Tibial artery (tissue), 4 donors: ENCODE results near the gene NUP153.

ENCODE experiments used
- DNase-seq, 2 donors: peaks; one replicate each; pipeline ENCODE4 v3.0.0-alpha.2; 2019
- H3K27ac ChIP-seq, 2 donors: fragments of 200-600 bp; sonication (generic) in 1 of 2; 1 replicate in 1 of 2; 2 replicates in 1 of 2; pipeline ENCODE4 v1.5.1; 2018 to 2019; ENCODE audit warnings: mild to moderate bottlenecking in 1 of 2
- H3K27me3 ChIP-seq, 2 donors: fragments of 200-600 bp; sonication (generic) in 1 of 2; one replicate each; pipeline versions ENCODE4 v1.5.1 to v1.6.0; 2016 to 2019
- H3K36me3 ChIP-seq, 3 donors: fragments of 200-600 bp; sonication (generic) in 2 of 3; one replicate each; pipeline ENCODE4 v1.5.1; 2016 to 2019; ENCODE audit warnings: mild to moderate bottlenecking in 2 of 3
- H3K4me1 ChIP-seq, 4 donors: fragments of 200-600 bp; sonication (generic) in 2 of 4; 1 replicate in 3 of 4; 2 replicates in 1 of 4; pipeline ENCODE4 v1.5.1; 2016 to 2019
- H3K4me3 ChIP-seq, 2 donors: fragments of 200-600 bp; sonication (generic) in 1 of 2; 1 replicate in 1 of 2; 2 replicates in 1 of 2; pipeline ENCODE4 v1.5.1; 2018 to 2019; ENCODE audit warnings: mild to moderate bottlenecking in 2 of 2
- H3K9me3 ChIP-seq, 3 donors: fragments of 200-600 bp; sonication (generic) in 1 of 3; one replicate each; pipeline ENCODE4 v1.5.1; 2016 to 2019
- intact Hi-C: fragments of 100-400 bp; cut with DNase I; formaldehyde crosslinking; loops from one replicate; pipeline ENCODE4 v1.15.0; 2023; ENCODE audit warnings: low total_unique reads
- TF ChIP-seq, protein P1 (sequence below), 2 experiments: fragments of 200-600 bp in 1 of 2; fragments of 450-650 bp in 1 of 2; IDR thresholded peaks; one replicate each; pipeline ENCODE4 v1.5.1; 2017 to 2019; ENCODE audit warnings: antibody characterized with exemption in 2 of 2, mild to moderate bottlenecking in 1 of 2, moderate library complexity in 1 of 2

The NUP153 gene

DNA sequence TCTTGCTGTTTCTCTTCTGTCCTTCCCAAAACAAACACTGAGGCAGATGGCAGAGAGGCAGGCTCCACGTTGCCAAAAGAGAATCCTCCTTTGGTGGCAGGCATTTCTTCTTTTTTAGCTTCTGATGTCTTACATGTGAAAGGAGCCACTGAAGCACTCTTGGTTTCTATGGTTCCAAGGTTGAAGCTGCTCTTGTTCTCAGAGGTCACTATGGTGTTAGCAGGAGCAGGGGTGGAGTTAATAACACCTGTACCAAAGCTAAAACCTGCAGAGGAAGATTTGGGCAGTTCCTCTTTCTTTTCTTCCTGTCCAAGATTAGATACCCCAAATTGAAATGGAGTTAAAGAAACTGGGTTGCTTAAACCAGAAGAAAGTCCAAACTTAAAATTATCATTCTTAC, 77.9 kb downstream of the NUP153 start:
- H3K9me3 ChIP-seq: no peaks in the 10 kb centered on the region
- no peak for DNase-seq
- H3K27me3 ChIP-seq: no peaks in the 10 kb centered on the region
- H3K36me3 ChIP-seq: peaks cover 38 to 57% (median 40%) of the 10 kb centered on the region in 3 donors
- peaks cover 0 to 28% (median 14%) of the 10 kb centered on the region in 4 donors for H3K4me1 ChIP-seq
- H3K27ac ChIP-seq: peak overlapping the region in 1 of 2 donors; percentile 3
- TF ChIP-seq, protein P1, sequence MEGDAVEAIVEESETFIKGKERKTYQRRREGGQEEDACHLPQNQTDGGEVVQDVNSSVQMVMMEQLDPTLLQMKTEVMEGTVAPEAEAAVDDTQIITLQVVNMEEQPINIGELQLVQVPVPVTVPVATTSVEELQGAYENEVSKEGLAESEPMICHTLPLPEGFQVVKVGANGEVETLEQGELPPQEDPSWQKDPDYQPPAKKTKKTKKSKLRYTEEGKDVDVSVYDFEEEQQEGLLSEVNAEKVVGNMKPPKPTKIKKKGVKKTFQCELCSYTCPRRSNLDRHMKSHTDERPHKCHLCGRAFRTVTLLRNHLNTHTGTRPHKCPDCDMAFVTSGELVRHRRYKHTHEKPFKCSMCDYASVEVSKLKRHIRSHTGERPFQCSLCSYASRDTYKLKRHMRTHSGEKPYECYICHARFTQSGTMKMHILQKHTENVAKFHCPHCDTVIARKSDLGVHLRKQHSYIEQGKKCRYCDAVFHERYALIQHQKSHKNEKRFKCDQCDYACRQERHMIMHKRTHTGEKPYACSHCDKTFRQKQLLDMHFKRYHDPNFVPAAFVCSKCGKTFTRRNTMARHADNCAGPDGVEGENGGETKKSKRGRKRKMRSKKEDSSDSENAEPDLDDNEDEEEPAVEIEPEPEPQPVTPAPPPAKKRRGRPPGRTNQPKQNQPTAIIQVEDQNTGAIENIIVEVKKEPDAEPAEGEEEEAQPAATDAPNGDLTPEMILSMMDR (IDR thresholded peaks at IDR 0.05): no peak
- H3K4me3 ChIP-seq: no peak overlapping the region
- intact Hi-C loops: no loop called here

DNA sequence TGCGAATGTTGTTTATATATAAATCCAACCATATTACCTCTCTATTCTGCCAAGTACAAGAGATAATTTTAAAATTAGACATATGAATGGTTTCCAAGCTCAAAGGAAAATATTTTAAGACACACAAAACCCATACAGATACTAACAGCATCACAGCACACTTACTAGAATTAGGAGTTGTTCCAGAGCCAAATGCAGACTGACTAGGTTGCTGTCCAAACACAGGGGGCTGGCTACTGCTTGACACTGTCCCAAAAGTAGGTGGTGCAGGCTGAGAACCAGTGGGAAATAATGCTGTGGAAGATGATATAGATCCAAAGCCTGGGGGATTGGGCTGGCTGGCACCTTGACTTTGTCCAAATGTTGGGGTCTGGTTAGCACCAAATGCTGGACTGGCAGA, 82.3 kb downstream of the NUP153 start:
- TF ChIP-seq, protein P1 (IDR thresholded peaks at IDR 0.05): no peak
- Histone ChIP-seq H3K27me3 (no peaks in the 10 kb centered on the region), H3K9me3 (no peaks in the 10 kb centered on the region), H3K4me1 (no peaks in the 10 kb centered on the region), H3K27ac (no peak overlapping the region), H3K36me3 (peaks cover 37 to 53% (median 42%) of the 10 kb centered on the region in 3 donors), H3K4me3 (no peak overlapping the region)
- DNase-seq: no peak
- intact Hi-C loops: no loop called here

DNA sequence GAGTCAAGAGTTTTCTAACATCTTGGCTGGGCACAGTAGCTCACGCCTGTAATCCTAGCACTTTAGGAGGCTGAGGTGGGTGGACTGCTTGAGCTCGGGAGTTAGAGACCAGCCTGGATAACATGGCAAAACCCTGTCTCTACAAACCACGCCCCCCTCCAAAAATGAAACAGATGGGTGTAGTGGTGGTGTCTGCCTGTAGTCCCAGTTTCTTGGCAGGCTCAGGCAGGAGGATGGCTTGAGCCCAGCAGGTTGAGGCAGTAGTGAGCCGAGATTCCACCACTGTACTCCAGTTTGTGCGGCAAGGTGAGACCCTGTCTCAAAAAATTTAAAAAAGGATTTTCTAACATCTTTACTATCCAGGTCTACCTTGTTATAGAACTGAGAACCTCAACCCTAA, 84.6 kb downstream of the NUP153 start:
- DNase-seq: no peak
- Histone ChIP-seq H3K4me3 (no peak overlapping the region), H3K9me3 (no peaks in the 10 kb centered on the region), H3K27ac (no peak overlapping the region), H3K27me3 (no peaks in the 10 kb centered on the region), H3K4me1 (no peaks in the 10 kb centered on the region), H3K36me3 (peaks cover 25 to 49% (median 39%) of the 10 kb centered on the region in 3 donors)
- intact Hi-C loops: no loop called here
- TF ChIP-seq, protein P1 (IDR thresholded peaks at IDR 0.05): no peak

DNA sequence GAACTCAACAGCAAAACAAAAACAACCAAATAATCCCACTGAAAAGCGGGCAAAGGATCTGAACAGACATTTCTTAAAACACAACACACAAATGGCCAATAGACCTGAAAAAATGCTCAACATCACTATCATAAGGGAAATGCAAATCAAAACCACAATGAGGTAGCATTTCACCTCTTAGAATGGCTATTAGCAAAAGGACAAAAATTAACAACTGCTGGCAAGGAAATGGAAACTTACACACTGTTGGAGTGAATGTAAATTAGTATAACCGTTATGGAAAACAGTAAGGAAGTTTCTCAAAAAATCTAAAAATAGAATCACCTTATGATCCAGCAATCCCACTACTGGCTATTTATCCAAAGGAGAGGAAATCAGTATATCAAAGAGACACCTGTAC, 85.7 kb downstream of the NUP153 start:
- Histone ChIP-seq H3K36me3 (peaks cover 31 to 57% (median 40%) of the 10 kb centered on the region in 3 donors), H3K27me3 (no peaks in the 10 kb centered on the region), H3K9me3 (no peaks in the 10 kb centered on the region), H3K4me3 (no peak overlapping the region), H3K27ac (no peak overlapping the region), H3K4me1 (no peaks in the 10 kb centered on the region)
- intact Hi-C loops: no loop called here
- TF ChIP-seq, protein P1 (IDR thresholded peaks at IDR 0.05): no peak
- DNase-seq: no peak

DNA sequence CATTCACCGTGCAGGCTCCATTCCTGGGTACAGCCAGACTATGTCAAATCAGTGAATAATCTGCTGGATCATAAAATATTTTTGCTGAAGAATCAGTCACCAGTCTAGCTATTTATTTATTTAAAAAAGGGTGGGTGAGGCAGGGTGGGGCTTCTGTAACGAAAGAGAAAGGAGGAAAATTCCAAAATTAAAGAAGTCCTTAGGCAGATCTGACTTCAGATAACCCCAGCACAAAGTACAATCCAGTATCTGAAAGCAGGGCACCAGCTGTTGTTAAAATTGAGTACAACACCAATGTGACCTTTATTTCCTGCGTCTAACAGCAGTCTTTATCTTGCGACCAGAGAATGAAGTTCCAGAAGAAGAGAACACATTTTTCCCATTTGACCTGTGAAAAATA, 90.9 kb downstream of the NUP153 start:
- Histone ChIP-seq H3K27me3 (no peaks in the 10 kb centered on the region), H3K4me1 (no peaks in the 10 kb centered on the region), H3K36me3 (peaks cover 19 to 49% (median 25%) of the 10 kb centered on the region in 3 donors), H3K27ac (no peak overlapping the region), H3K4me3 (no peak overlapping the region), H3K9me3 (no peaks in the 10 kb centered on the region)
- TF ChIP-seq, protein P1 (IDR thresholded peaks at IDR 0.05): no peak
- intact Hi-C loops: no loop called here
- DNase-seq: no peak

DNA sequence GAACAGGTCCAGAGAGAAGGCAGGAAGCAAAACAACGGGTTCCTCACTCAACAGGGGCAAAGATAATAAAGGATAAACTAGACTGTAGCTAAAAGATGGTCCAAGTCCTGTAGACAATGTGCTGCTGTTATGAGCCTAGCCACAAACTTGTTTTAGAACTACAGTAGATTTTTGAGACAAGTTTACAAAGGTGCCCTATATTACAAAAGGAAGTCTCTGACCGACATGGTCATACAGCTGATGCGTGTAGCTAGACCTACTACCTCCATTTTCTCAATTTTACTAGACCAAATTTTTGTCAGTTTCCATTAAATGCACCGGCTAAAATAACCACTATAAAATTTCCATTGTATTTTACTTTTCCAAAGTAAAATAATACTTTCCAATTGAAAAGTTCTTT, 94.7 kb downstream of the NUP153 start:
- intact Hi-C loops: no loop called here
- Histone ChIP-seq H3K27me3 (no peaks in the 10 kb centered on the region), H3K27ac (no peak overlapping the region), H3K9me3 (no peaks in the 10 kb centered on the region), H3K36me3 (peaks cover 36 to 43% (median 39%) of the 10 kb centered on the region in 3 donors), H3K4me1 (no peaks in the 10 kb centered on the region), H3K4me3 (no peak overlapping the region)
- no peak for DNase-seq
- TF ChIP-seq, protein P1 (IDR thresholded peaks at IDR 0.05): no peak
